Neural progenitor cell (in vitro differentiated cells): ENCODE results near the gene ESCO1. TPM values are rescaled to one million over a fixed set of nuclear protein-coding genes. Genes with fewer than 3 reads are reported as not detected.

ENCODE experiments used
- DNase-seq: peaks from one replicate; pipeline ENCODE4 v3.0.0-alpha.2; 2016; ENCODE audit warnings: low spot score
- H2AFZ ChIP-seq: fragments of 200-600 bp; sonication (generic); replicated peaks from 2 replicates; pipeline ENCODE4 v1.6.1; 2016; ENCODE audit warnings: antibody characterized with exemption
- H3F3A ChIP-seq: fragments of 200-600 bp; sonication (generic); 2 replicates; pipeline ENCODE4 v1.6.1; 2016; ENCODE audit warnings: antibody characterized with exemption, low read depth
- H3K27ac ChIP-seq: fragments of 200-600 bp; sonication (generic); 2 replicates; pipeline ENCODE4 v1.5.1; 2016; ENCODE audit warnings: mild to moderate bottlenecking
- H3K27me3 ChIP-seq: fragments of 200-600 bp; sonication (generic); 2 replicates; pipeline ENCODE4 v1.6.1; 2016; ENCODE audit warnings: mild to moderate bottlenecking, moderate library complexity
- H3K36me3 ChIP-seq: fragments of 200-600 bp; sonication (generic); 2 replicates; pipeline ENCODE4 v1.5.1; 2016
- H3K4me1 ChIP-seq: fragments of 200-600 bp; sonication (generic); 2 replicates; pipeline ENCODE4 v1.6.1; 2016; ENCODE audit warnings: mixed run types
- H3K4me2 ChIP-seq: fragments of 200-600 bp; sonication (generic); 2 replicates; pipeline ENCODE4 v1.6.1; 2016
- H3K4me3 ChIP-seq: fragments of 200-600 bp; sonication (generic); 2 replicates; pipeline ENCODE4 v1.5.1; 2016
- H3K79me2 ChIP-seq: fragments of 200-600 bp; sonication (generic); 2 replicates; pipeline ENCODE4 v1.6.1; 2016; ENCODE audit warnings: low read depth
- H3K9ac ChIP-seq: fragments of 200-600 bp; sonication (generic); 2 replicates; pipeline ENCODE4 v1.6.1; 2016
- H3K9me3 ChIP-seq: fragments of 200-600 bp; sonication (generic); 2 replicates; pipeline ENCODE4 v1.5.1; 2016; ENCODE audit warnings: low read depth
- H4K20me1 ChIP-seq: fragments of 200-600 bp; sonication (generic); 2 replicates; pipeline ENCODE4 v1.6.1; 2016; ENCODE audit warnings: low read depth
- H3K27ac Mint-ChIP-seq: 3 replicates; pipeline ENCODE4 v1.8.0; 2021; ENCODE audit warnings: mixed read lengths
- H3K27me3 Mint-ChIP-seq: 2 replicates; pipeline ENCODE4 v1.8.0; 2022; ENCODE audit warnings: low read depth, mild to moderate bottlenecking, inconsistent platforms, moderate library complexity, mixed read lengths; ENCODE audit not compliant: insufficient read depth
- H3K36me3 Mint-ChIP-seq: 3 replicates; pipeline ENCODE4 v1.8.0; 2021; ENCODE audit warnings: mixed read lengths
- H3K4me1 Mint-ChIP-seq: 3 replicates; pipeline ENCODE4 v1.8.0; 2021; ENCODE audit warnings: mixed read lengths
- H3K4me3 Mint-ChIP-seq: 3 replicates; pipeline ENCODE4 v1.8.0; 2021; ENCODE audit warnings: mild to moderate bottlenecking, moderate library complexity, mixed read lengths
- H3K9me3 Mint-ChIP-seq: 3 replicates; pipeline ENCODE4 v1.8.0; 2020; ENCODE audit warnings: mixed read lengths
- EZH2 ChIP-seq: fragments of 200-600 bp; sonication (generic); IDR thresholded peaks from 2 replicates; pipeline ENCODE4 v1.6.1; 2017; ENCODE audit warnings: antibody characterized with exemption, mild to moderate bottlenecking, moderate library complexity
- EZH2phosphoT487 ChIP-seq: fragments of 200-600 bp; sonication (generic); IDR thresholded peaks from 2 replicates; pipeline ENCODE4 v1.6.1; 2017; ENCODE audit warnings: antibody characterized with exemption
- total RNA-seq: library from RNA; depleted of rRNA; stranded (reverse); fragments of >200 nt; gene quantifications from 2 replicates; pipeline ENCODE4 v1.2.3, GENCODE V29; 2015; ENCODE audit warnings: low replicate concordance
- TF ChIP-seq, protein P1 (sequence below): fragments of 200-600 bp; sonication (generic); IDR thresholded peaks from 2 replicates; pipeline ENCODE4 v1.5.1; 2017; ENCODE audit warnings: antibody characterized with exemption, mild to moderate bottlenecking

Gene ESCO1
- total RNA-seq, 1 donor from 2014 or later: 48.8 TPM

DNA sequence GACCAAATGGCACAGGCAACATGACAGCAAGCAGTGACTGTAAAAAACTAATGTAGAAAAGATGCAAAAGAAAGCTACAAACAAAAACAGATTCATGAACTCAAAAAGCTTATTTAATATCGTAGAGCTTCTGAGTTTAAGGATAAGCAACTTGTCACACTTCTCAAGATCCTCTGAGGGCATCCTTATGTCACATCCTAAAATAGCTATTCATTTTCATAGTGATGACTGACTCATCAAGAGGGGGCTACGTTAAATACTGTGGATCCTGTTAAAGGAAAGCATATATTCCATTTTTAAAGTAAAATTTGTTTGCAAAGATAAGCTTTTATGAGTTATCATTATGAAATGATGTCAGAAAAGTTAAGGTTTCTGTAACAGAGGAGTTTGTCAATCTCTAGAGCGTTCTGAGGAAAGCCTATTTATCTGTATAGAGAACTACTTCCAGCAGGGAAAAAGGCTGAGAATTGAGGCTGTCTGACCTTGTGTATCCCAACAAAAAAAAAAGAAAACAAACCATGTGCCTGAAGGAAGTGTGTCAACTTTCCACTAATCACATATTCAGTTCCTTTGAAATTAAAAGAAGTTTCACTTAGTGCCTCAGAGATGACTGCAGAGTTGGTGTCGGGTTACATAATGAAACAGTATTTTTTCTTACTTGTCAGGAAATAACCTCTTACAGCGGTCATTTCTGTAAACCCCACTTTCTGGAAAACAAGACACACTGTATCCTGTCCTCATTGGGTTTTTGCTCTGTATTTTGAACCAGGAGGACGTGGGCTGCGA is 115.5 kb downstream of the ESCO1 start:
- no peak for DNase-seq
- TF ChIP-seq, protein P1, sequence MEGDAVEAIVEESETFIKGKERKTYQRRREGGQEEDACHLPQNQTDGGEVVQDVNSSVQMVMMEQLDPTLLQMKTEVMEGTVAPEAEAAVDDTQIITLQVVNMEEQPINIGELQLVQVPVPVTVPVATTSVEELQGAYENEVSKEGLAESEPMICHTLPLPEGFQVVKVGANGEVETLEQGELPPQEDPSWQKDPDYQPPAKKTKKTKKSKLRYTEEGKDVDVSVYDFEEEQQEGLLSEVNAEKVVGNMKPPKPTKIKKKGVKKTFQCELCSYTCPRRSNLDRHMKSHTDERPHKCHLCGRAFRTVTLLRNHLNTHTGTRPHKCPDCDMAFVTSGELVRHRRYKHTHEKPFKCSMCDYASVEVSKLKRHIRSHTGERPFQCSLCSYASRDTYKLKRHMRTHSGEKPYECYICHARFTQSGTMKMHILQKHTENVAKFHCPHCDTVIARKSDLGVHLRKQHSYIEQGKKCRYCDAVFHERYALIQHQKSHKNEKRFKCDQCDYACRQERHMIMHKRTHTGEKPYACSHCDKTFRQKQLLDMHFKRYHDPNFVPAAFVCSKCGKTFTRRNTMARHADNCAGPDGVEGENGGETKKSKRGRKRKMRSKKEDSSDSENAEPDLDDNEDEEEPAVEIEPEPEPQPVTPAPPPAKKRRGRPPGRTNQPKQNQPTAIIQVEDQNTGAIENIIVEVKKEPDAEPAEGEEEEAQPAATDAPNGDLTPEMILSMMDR: no peak
- TF ChIP-seq EZH2: no peak
- no peak for TF ChIP-seq EZH2phosphoT487
- H3K27me3 ChIP-seq: no peaks in the 10 kb centered on the region
- peaks cover 58% of the 10 kb centered on the region for H3F3A ChIP-seq
- Mint-ChIP-seq H3K36me3 (peaks cover 26% of the 10 kb centered on the region), H3K4me1 (peaks cover 8% of the 10 kb centered on the region), H3K27ac (peak overlapping the region; percentile 48), H3K9me3 (no peaks in the 10 kb centered on the region), H3K4me3 (no peak overlapping the region), H3K27me3 (peaks cover 5% of the 10 kb centered on the region)
- H4K20me1 ChIP-seq: no peaks in the 10 kb centered on the region
- H3K4me1 ChIP-seq: no peaks in the 10 kb centered on the region
- peaks cover 47% of the 10 kb centered on the region for H3K36me3 ChIP-seq
- no peak overlapping the region for H2AFZ ChIP-seq
- no peak overlapping the region for H3K4me2 ChIP-seq
- H3K4me3 ChIP-seq: no peak overlapping the region
- peaks cover 3% of the 10 kb centered on the region for H3K79me2 ChIP-seq
- H3K9ac ChIP-seq: no peak overlapping the region
- peak overlapping the region; percentile 32 for H3K27ac ChIP-seq
- H3K9me3 ChIP-seq: no peaks in the 10 kb centered on the region

DNA sequence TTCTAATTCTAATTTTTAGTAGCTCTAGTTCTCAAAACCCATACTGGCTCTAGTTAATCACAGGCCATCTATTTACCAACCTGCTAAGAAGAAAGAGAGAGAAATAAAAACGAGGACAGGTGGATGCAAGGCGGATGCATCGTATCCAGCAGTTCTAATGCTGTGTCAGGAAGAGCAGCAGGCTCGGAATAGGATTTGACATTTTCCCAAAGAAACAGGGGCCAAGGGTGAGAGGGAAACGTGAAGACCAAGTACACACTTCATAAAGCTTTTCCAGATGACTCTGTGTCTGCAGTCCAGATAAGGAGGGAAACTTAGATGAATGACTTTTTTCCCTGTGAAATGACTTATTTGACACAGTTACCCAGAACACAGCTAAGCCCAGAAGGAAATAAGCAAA is 117.5 kb downstream of the ESCO1 start:
- Histone ChIP-seq H3K27ac (no peak overlapping the region), H3K9ac (no peak overlapping the region), H3F3A (peaks cover 48% of the 10 kb centered on the region), H4K20me1 (no peaks in the 10 kb centered on the region), H2AFZ (no peak overlapping the region), H3K4me3 (no peak overlapping the region), H3K27me3 (no peaks in the 10 kb centered on the region), H3K9me3 (no peaks in the 10 kb centered on the region), H3K4me2 (no peak overlapping the region), H3K79me2 (no peaks in the 10 kb centered on the region), H3K36me3 (peaks cover 48% of the 10 kb centered on the region), H3K4me1 (no peaks in the 10 kb centered on the region)
- peaks cover 8% of the 10 kb centered on the region for H3K4me1 Mint-ChIP-seq
- H3K36me3 Mint-ChIP-seq: peaks cover 21% of the 10 kb centered on the region
- H3K4me3 Mint-ChIP-seq: no peak overlapping the region
- no peak overlapping the region for H3K27ac Mint-ChIP-seq
- no peak for DNase-seq
- no peaks in the 10 kb centered on the region for H3K9me3 Mint-ChIP-seq
- peaks cover 3% of the 10 kb centered on the region for H3K27me3 Mint-ChIP-seq
- TF ChIP-seq, protein P1: no peak
- no peak for TF ChIP-seq EZH2phosphoT487
- no peak for TF ChIP-seq EZH2

DNA sequence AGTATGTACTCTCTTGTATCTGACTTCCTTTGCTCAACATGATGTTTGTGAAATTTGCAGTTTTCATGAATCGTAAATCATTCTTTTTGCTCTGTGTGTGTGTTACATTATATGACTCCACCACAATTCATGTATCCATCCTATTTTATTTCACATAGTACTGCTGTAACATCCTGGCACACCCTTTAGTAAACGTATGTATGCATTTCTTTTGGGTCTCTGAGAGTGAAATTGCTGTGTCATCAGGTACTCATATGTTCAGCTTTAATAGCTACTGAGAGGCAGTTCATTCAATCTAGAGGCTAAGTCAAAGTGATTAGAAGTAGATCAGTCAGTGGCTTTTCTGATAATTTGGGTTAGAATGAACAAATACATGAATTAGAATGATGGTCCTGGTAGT is 118.8 kb downstream of the ESCO1 start:
- Histone ChIP-seq H3K9ac (no peak overlapping the region), H2AFZ (no peak overlapping the region), H3K9me3 (no peaks in the 10 kb centered on the region), H3K27me3 (no peaks in the 10 kb centered on the region), H4K20me1 (no peaks in the 10 kb centered on the region), H3K4me2 (no peak overlapping the region), H3K4me1 (no peaks in the 10 kb centered on the region), H3K79me2 (no peaks in the 10 kb centered on the region), H3K4me3 (no peak overlapping the region), H3K36me3 (peaks cover 54% of the 10 kb centered on the region), H3K27ac (peak overlapping the region; percentile 12), H3F3A (peaks cover 43% of the 10 kb centered on the region)
- Mint-ChIP-seq H3K4me1 (peaks cover 8% of the 10 kb centered on the region), H3K36me3 (peaks cover 24% of the 10 kb centered on the region), H3K4me3 (no peak overlapping the region), H3K27me3 (peaks cover 3% of the 10 kb centered on the region), H3K27ac (no peak overlapping the region), H3K9me3 (no peaks in the 10 kb centered on the region)
- no peak for DNase-seq
- TF ChIP-seq, protein P1: no peak
- no peak for TF ChIP-seq EZH2
- TF ChIP-seq EZH2phosphoT487: no peak
